ENCODE results near the gene MT1X.

DNA sequence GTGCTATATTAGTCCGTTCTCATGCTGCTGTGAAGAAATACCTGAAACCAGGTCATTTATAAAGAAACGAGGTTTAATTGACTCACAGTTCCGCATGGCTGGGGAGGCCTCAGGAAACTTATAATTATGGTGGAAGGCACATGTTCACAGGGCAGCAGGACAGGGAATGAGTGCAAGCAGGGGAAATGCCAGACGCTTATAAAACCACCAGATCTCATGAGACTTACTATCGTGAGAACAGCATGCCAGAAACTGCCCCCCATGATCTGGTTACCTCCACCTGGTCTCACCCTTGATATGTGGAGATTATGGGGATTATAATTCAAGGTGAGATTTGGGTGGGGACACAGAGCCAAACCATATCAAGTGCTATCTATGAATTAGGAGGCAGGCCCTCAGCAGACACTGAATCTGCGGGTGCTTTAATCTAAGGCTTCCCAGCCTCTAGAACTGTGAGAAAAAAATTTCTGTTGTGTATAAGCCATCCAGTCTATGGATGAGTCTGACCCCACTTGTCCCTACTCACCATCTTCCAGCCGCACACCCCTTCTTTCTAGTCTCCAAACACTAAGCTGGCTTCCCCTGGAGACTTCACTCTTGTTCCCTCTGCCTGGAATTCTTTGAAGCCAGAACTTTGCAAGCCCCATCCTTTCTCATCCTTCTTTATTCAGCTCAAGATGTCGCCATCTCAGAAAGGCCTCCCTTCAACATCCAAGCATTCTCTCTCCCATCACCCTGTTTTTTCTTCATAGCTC, 46.9 kb downstream of the MT1X start:
- TF ChIP-seq, protein P1, sequence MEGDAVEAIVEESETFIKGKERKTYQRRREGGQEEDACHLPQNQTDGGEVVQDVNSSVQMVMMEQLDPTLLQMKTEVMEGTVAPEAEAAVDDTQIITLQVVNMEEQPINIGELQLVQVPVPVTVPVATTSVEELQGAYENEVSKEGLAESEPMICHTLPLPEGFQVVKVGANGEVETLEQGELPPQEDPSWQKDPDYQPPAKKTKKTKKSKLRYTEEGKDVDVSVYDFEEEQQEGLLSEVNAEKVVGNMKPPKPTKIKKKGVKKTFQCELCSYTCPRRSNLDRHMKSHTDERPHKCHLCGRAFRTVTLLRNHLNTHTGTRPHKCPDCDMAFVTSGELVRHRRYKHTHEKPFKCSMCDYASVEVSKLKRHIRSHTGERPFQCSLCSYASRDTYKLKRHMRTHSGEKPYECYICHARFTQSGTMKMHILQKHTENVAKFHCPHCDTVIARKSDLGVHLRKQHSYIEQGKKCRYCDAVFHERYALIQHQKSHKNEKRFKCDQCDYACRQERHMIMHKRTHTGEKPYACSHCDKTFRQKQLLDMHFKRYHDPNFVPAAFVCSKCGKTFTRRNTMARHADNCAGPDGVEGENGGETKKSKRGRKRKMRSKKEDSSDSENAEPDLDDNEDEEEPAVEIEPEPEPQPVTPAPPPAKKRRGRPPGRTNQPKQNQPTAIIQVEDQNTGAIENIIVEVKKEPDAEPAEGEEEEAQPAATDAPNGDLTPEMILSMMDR (IDR thresholded peaks at IDR 0.05; ENCODE audit: poor library complexity), result no peak
- TF ChIP-seq EZH2 (IDR thresholded peaks at IDR 0.05; ENCODE audit: borderline replicate concordance) (no peak), EZH2phosphoT487 (IDR thresholded peaks at IDR 0.05; ENCODE audit: low read depth, severe bottlenecking, unreplicated experiment) (no peak)

Measured in hepatocyte (in vitro differentiated cells).